Stimulated activated CD8-positive, alpha-beta memory T cell treated with anti-CD3 and anti-CD28 coated beads, Interleukin-7, amount 100 ng/mL, for 48 hours (primary cell): ENCODE measurements around the gene GPRC6A.
"Not testable (repeated sequence)": the region's sequence is repeated elsewhere in the genome, so short reads cannot be mapped to it uniquely, and the experiment has no call there.

Source experiments
- DNase-seq, 2 donors: peaks; one replicate each; pipeline ENCODE4 v3.0.0-alpha.2; 2020; ENCODE audit warnings: low read depth in 1 of 2; ENCODE audit errors: extremely low read depth in 1 of 2

The GPRC6A gene

GRCh38 chr6:116828983-116829382 is at the start of gene GPRC6A:
Gene GPRC6A, minus strand, starts transcription at chr6:116829083. Its CDS starts 70 bp downstream, at chr6:116829013.
- no peak for DNase-seq

DNA sequence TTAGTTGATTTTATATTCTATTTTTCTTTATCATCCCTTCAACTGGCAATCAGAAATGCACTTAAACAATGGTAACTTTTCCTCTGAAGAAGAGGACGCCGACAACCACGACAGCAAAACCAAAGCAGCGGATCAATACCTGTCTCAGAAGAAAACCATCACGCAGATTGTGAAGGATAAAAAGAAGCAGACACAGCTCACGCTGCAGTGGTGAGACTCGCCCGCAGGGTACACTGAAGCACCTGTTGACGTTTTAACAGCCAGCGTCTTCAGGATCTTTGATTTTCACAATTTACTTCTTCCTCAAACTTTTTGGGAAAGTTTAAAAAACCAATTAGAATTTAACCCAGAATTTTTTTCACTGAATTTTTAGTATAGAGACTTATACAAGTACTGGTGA is 48.9 kb upstream of the GPRC6A start:
- no peak for DNase-seq

GRCh38 chr6:116876635-116877611 is 48.0 kb upstream of the GPRC6A start, which contains the start of gene RFX6:
Gene RFX6, plus strand, starts transcription at chr6:116877242. Its CDS starts 34 bp downstream, at chr6:116877276.
- no peak for DNase-seq

DNA sequence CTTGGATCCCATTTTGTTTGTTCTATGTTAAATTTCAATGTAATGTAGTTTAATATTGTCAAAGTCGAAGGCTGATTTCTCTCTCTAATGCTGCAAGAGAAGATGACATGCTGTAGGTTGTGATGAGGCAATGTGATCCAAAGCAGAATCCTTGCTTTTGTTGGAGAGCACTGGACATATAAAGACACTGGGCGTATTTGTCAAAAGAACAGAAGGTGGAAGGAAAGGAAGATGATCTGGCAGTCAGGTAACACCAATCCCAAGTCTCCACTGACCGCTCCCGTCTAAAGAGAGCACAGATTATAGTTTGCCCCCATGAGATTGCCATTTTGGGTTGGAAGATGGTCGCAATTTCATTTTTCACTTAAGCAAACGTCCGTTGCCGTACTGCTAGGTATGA is 47.2 kb upstream of the GPRC6A start:
- DNase-seq: no peak

DNA sequence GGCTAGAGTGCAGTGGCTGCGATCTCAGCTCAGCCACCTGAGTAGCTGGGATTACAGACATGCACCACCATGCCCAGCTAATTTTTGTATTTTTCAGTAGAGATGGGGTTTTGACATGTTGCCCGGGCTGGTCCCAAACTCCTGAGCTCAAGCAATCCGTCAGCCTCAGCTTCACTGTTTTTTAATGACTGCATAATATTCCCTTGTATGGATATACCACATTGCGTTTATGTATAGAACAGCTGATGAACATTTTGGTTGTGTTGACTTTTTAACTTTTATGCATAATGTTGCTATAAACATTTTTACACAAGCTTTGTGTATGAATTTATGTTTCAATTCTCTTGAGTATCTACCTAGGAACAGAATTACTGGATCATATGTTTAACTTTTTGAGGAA is 43.9 kb upstream of the GPRC6A start:
- no peak for DNase-seq

GRCh38 chr6:116866281-116866871 is 37.5 kb upstream of the GPRC6A start:
- DNase-seq: no peak

- DNase-seq: no peak
These were observed 30.4 kb upstream of the GPRC6A start for GRCh38 chr6:116859264-116859663.

GRCh38 chr6:116858060-116858459 is 29.2 kb upstream of the GPRC6A start:
- DNase-seq: no peak

- no peak for DNase-seq
These were observed 18.3 kb upstream of the GPRC6A start for GRCh38 chr6:116847227-116847626.

- no peak for DNase-seq
These were observed 13.6 kb upstream of the GPRC6A start for GRCh38 chr6:116842459-116842858.

- DNase-seq: no peak
These were observed 11.2 kb upstream of the GPRC6A start for GRCh38 chr6:116840091-116840490.

- DNase-seq: no peak
These were observed 7.9 kb upstream of the GPRC6A start for GRCh38 chr6:116836606-116837342.

GRCh38 chr6:116834526-116834925 is 5.6 kb upstream of the GPRC6A start:
- DNase-seq: not testable (repeated sequence)

- DNase-seq: no peak
These were observed 1.2 kb downstream of the GPRC6A start for GRCh38 chr6:116827561-116828240.

GRCh38 chr6:116816336-116816735 is 12.5 kb downstream of the GPRC6A start:
- DNase-seq: not testable (repeated sequence)

GRCh38 chr6:116812051-116812650 is 16.7 kb downstream of the GPRC6A start:
- DNase-seq: no peak

DNA sequence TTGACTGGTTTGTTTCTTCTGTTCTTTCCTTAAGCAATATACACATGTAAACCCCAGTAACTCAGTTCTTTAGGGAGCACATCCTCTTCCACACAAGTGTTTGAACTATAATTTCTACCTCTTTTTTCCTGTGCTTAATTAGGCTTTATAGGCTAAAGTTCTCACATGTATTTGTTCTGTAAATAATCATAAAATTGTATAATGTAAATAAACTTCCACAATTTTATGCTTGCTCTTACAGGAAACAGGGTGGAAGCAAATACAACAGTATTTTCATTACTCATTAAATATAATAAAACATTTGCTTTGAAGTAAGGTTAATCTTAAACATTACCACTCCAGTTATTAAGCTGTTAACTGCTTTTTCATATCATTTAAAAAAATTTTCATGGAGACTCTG is 26.9 kb downstream of the GPRC6A start:
- DNase-seq: no peak

- DNase-seq: no peak
These were observed 28.9 kb downstream of the GPRC6A start for GRCh38 chr6:116799945-116800344.

DNA sequence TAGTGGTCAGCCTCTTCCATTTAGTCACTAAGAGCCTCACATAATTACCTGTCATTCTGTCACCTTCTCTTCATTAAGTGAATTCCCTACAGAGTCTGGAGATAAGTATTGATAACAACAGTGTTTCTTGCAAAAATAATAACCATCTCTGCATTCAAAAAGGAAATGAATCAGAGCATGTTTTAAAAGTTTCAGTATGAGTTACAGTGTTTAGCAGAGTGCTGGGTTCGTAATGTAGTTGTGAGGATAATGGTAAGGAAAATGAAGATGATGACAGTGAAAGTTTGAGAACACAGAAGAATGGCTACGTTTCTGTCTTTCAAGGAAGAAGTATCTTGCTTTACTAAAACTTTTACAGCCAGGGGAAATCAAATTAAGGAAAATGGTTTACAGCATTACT is 31.3 kb downstream of the GPRC6A start:
- no peak for DNase-seq

GRCh38 chr6:116793224-116793623 is 35.7 kb downstream of the GPRC6A start:
- no peak for DNase-seq
